Ovary (tissue), 3 donors: Measurements from ENCODE around the gene EPHA5.

Experiments used
- POLR2A ChIP-seq: fragments of 450-650 bp; IDR thresholded peaks from one replicate; pipeline ENCODE4 v1.6.1; 2017; ENCODE audit warnings: antibody characterized with exemption, mild to moderate bottlenecking, moderate library complexity
- TF ChIP-seq, protein P1 (sequence below), 3 donors: fragments of 450-650 bp in 2 of 3; fragments of 200-600 bp in 1 of 3; IDR thresholded peaks; one replicate each; pipeline versions ENCODE4 v1.5.1 to v1.8.0; 2016 to 2022; ENCODE audit warnings: antibody characterized with exemption in 3 of 3, mild to moderate bottlenecking in 1 of 3
- donor health status: DM: no; HTN: no; CAD: no.

DNA sequence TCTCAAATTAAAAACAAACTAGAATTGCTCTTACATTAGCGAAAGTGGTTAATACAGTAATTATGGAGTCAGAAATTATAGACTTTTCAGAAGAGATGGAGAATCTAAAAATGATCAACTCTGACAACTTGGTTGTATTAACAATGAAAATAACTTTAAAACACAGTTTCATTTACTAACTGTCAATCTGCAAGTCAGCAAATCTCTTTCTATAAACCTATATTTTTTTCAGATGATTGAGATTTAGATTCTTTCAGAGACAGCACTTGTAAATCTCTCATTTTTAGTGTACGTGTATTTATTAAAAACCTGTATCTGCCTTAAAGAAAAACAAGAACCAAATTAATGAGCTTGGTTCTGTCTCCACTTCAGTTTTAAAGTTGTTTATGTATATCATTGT, 311.4 kb downstream of the EPHA5 start:
- TF ChIP-seq, protein P1, sequence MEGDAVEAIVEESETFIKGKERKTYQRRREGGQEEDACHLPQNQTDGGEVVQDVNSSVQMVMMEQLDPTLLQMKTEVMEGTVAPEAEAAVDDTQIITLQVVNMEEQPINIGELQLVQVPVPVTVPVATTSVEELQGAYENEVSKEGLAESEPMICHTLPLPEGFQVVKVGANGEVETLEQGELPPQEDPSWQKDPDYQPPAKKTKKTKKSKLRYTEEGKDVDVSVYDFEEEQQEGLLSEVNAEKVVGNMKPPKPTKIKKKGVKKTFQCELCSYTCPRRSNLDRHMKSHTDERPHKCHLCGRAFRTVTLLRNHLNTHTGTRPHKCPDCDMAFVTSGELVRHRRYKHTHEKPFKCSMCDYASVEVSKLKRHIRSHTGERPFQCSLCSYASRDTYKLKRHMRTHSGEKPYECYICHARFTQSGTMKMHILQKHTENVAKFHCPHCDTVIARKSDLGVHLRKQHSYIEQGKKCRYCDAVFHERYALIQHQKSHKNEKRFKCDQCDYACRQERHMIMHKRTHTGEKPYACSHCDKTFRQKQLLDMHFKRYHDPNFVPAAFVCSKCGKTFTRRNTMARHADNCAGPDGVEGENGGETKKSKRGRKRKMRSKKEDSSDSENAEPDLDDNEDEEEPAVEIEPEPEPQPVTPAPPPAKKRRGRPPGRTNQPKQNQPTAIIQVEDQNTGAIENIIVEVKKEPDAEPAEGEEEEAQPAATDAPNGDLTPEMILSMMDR (IDR thresholded peaks at IDR 0.05): no peak
- TF ChIP-seq POLR2A: no peak
